Panc1 (cell line): ENCODE results near the gene PPP1R16B. TPM values are rescaled to one million over a fixed set of nuclear protein-coding genes. Genes with fewer than 3 reads are reported as not detected.

Experiments
- ATAC-seq: fragments of 200-7000 bp; cut with Tn5 transposase; 2 replicates; pipeline ENCODE4 v1.9.1; 2020; ENCODE audit warnings: mild to moderate bottlenecking, moderate library complexity
- BruUV-seq: library from RNA; stranded (reverse); fragments of 400-500 nt; replicated peaks from 2 replicates; lab custom pipeline; 2021; lab: Mats Ljungman, UMichigan
- CTCF ChIA-PET: fragments of 300-600 bp; sonication (Branson Sonifier 250); formaldehyde crosslinking; loops from one replicate; lab custom pipeline; 2022; ENCODE audit warnings: antibody characterized with exemption; lab: Charles Lee
- POLR2A ChIA-PET: fragments of 300-600 bp; sonication (Branson Sonifier 250); formaldehyde crosslinking; loops from one replicate; lab custom pipeline; 2022; ENCODE audit warnings: antibody characterized with exemption; lab: Charles Lee
- DNase-seq: peaks from one replicate; pipeline ENCODE4 v3.0.0-alpha.2; 2010; ENCODE audit warnings: low read depth, low spot score
- H3K27ac ChIP-seq: 2 replicates; pipeline ENCODE4 v1.5.1; 2011; ENCODE audit warnings: mild to moderate bottlenecking, low read length, inconsistent platforms
- H3K27me3 ChIP-seq: fragments of 200-500 bp; sonication (Bioruptor generic); 2 replicates; pipeline ENCODE4 v1.6.0; 2014; ENCODE audit warnings: low read length, inconsistent platforms; ENCODE audit not compliant: control insufficient read depth, insufficient read depth
- H3K36me3 ChIP-seq: fragments of 200-500 bp; sonication (Bioruptor generic); 2 replicates; pipeline ENCODE4 v1.5.1; 2014; ENCODE audit warnings: inconsistent platforms, mild to moderate bottlenecking, low read length, moderate library complexity; ENCODE audit not compliant: control insufficient read depth, insufficient read depth
- H3K4me1 ChIP-seq: 2 replicates; pipeline ENCODE4 v1.5.1; 2011; ENCODE audit warnings: inconsistent platforms, mild to moderate bottlenecking, low read length, moderate library complexity; ENCODE audit not compliant: control insufficient read depth, insufficient read depth
- H3K4me3 ChIP-seq, 2 experiments: 2 replicates each; pipeline ENCODE4 v1.5.1; 2011 to 2012; ENCODE audit warnings: low read depth in 2 of 2, low read length in 2 of 2, mild to moderate bottlenecking in 2 of 2, inconsistent platforms in 1 of 2, moderate library complexity in 1 of 2
- H3K9me3 ChIP-seq: fragments of 200-500 bp; sonication (Bioruptor generic); 2 replicates; pipeline ENCODE4 v1.5.1; 2014; ENCODE audit warnings: low read depth, mild to moderate bottlenecking, inconsistent platforms, low read length, moderate library complexity; ENCODE audit not compliant: control insufficient read depth, insufficient read depth
- POLR2AphosphoS5 ChIP-seq: IDR thresholded peaks from 2 replicates; pipeline ENCODE4 v1.6.1; 2012; ENCODE audit warnings: mild to moderate bottlenecking, low read depth, low read length, moderate library complexity
- SIN3A ChIP-seq: IDR thresholded peaks from 2 replicates; pipeline ENCODE4 v1.6.1; 2012; ENCODE audit warnings: low read depth, mild to moderate bottlenecking, low read length, moderate library complexity, borderline replicate concordance; ENCODE audit not compliant: insufficient read depth
- TCF7L2 ChIP-seq: IDR thresholded peaks from 2 replicates; pipeline ENCODE4 v1.6.1; 2011; ENCODE audit warnings: mild to moderate bottlenecking, low read depth, low read length, inconsistent platforms
- in situ Hi-C: cut with HindIII; loops from 2 replicates; pipeline ENCODE4 v1.10.0; 2016; ENCODE audit warnings: low sequenced_read_pairs, low pct_unique_long_range_greater_than_20kb
- intact Hi-C: fragments of 100-400 bp; cut with micrococcal nuclease; formaldehyde crosslinking; loops from one replicate; pipeline ENCODE4 v1.10.0; 2022; ENCODE audit not compliant: unreplicated experiment
- total RNA-seq: library from RNA; stranded (reverse); gene quantifications from one replicate; pipeline ENCODE4 v1.2.1, GENCODE V29; 2021; ENCODE audit not compliant: unreplicated experiment
- TF ChIP-seq, protein P1 (sequence below), 2 experiments: IDR thresholded peaks; 2 replicates each; pipeline ENCODE4 v1.6.1; 2011 to 2012; ENCODE audit warnings: low read depth in 2 of 2, control low read depth in 1 of 2, low read length in 1 of 2, mild to moderate bottlenecking in 1 of 2, moderate library complexity in 1 of 2; ENCODE audit not compliant: insufficient read depth in 1 of 2
- TF ChIP-seq, protein P2 (sequence below): fragments of 450-650 bp; IDR thresholded peaks from 2 replicates; pipeline ENCODE4 v1.5.1; 2017; ENCODE audit warnings: mild to moderate bottlenecking

The PPP1R16B gene
- total RNA-seq, 1 experiment from 2014 or later, result 0.92 TPM

DNA sequence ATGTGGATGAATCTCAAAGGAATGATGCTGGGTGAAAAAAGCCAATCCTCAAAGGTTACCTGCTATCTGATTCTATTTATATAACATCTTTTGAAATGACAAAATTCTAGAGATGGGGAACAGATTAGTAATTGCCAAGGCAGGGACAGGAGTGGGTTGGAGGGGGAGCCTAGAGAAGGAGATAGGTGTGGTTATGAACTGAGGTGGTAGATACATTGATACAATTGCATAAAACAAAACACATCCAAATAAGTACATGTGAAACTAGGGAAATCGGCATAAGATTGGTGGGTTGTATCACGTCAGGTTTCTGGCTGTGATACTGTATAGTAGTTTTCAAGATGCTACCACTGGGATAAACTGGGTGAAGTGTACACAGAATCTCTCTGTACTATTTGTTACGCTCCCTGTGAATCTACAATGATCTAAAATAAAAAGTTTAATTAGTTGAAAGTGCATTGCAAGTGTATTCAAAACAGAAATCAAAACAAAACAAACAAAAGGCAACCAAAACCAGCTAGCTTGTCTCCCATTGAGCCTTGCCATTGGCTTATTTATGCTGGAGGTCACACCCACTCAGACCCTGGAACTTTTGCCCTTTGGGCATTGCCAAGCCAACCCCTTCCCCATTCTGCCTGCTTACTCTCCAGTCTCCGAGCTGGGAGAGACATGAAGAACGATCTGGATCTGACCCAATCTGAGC, 27.8 kb downstream of the PPP1R16B start:
- in situ Hi-C loops, result no loop called here
- Histone ChIP-seq H3K9me3 (no peaks in the 10 kb centered on the region), H3K27ac (no peak overlapping the region), H3K4me3 (no peak overlapping the region), H3K4me1 (no peaks in the 10 kb centered on the region), H3K27me3 (peaks cover 2% of the 10 kb centered on the region), H3K36me3 (no peaks in the 10 kb centered on the region)
- no peak for ATAC-seq
- CTCF ChIA-PET, result no interaction called here
- BruUV-seq, result no TSS peak
- intact Hi-C loops, result no loop called here
- POLR2A ChIA-PET, result no interaction called here
- no peak for TF ChIP-seq POLR2AphosphoS5
- TF ChIP-seq, protein P1, sequence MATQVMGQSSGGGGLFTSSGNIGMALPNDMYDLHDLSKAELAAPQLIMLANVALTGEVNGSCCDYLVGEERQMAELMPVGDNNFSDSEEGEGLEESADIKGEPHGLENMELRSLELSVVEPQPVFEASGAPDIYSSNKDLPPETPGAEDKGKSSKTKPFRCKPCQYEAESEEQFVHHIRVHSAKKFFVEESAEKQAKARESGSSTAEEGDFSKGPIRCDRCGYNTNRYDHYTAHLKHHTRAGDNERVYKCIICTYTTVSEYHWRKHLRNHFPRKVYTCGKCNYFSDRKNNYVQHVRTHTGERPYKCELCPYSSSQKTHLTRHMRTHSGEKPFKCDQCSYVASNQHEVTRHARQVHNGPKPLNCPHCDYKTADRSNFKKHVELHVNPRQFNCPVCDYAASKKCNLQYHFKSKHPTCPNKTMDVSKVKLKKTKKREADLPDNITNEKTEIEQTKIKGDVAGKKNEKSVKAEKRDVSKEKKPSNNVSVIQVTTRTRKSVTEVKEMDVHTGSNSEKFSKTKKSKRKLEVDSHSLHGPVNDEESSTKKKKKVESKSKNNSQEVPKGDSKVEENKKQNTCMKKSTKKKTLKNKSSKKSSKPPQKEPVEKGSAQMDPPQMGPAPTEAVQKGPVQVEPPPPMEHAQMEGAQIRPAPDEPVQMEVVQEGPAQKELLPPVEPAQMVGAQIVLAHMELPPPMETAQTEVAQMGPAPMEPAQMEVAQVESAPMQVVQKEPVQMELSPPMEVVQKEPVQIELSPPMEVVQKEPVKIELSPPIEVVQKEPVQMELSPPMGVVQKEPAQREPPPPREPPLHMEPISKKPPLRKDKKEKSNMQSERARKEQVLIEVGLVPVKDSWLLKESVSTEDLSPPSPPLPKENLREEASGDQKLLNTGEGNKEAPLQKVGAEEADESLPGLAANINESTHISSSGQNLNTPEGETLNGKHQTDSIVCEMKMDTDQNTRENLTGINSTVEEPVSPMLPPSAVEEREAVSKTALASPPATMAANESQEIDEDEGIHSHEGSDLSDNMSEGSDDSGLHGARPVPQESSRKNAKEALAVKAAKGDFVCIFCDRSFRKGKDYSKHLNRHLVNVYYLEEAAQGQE (IDR thresholded peaks at IDR 0.05; ENCODE audit: insufficient read depth in 1 of 2, low read depth in 2 of 2, low read length in 1 of 2), result no peak
- no peak for TF ChIP-seq SIN3A
- TF ChIP-seq, protein P2, sequence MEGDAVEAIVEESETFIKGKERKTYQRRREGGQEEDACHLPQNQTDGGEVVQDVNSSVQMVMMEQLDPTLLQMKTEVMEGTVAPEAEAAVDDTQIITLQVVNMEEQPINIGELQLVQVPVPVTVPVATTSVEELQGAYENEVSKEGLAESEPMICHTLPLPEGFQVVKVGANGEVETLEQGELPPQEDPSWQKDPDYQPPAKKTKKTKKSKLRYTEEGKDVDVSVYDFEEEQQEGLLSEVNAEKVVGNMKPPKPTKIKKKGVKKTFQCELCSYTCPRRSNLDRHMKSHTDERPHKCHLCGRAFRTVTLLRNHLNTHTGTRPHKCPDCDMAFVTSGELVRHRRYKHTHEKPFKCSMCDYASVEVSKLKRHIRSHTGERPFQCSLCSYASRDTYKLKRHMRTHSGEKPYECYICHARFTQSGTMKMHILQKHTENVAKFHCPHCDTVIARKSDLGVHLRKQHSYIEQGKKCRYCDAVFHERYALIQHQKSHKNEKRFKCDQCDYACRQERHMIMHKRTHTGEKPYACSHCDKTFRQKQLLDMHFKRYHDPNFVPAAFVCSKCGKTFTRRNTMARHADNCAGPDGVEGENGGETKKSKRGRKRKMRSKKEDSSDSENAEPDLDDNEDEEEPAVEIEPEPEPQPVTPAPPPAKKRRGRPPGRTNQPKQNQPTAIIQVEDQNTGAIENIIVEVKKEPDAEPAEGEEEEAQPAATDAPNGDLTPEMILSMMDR, result no peak
- no peak for TF ChIP-seq TCF7L2
- no peak for DNase-seq

DNA sequence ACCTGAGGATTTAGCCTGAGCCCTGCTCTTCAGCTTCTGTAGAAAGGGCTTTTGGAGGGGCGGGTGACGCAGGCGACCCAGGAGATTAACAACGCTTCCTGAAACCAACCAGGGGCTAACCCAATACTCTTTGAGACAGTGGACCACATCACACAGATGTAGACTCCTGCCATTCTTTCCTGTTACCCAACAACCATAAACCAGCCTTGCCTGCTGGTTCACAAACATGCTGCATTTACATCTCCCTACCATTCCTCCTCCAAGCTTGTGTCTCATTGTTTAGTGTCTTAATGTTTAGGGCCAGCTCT, 28.3 kb downstream of the PPP1R16B start:
- DNase-seq (no peak), ATAC-seq (no peak)
- H3K27ac ChIP-seq, result no peak overlapping the region
- no peaks in the 10 kb centered on the region for H3K36me3 ChIP-seq
- CTCF ChIA-PET, result no interaction called here
- intact Hi-C loops (no loop called here), in situ Hi-C loops (no loop called here)
- no TSS peak for BruUV-seq
- H3K4me3 ChIP-seq, result no peak overlapping the region
- peaks cover 2% of the 10 kb centered on the region for H3K27me3 ChIP-seq
- H3K4me1 ChIP-seq, result no peaks in the 10 kb centered on the region
- TF ChIP-seq TCF7L2 (no peak), POLR2AphosphoS5 (no peak), SIN3A (no peak)
- TF ChIP-seq, protein P2, result no peak
- TF ChIP-seq, protein P1 (IDR thresholded peaks at IDR 0.05; ENCODE audit: insufficient read depth in 1 of 2, low read depth in 2 of 2, low read length in 1 of 2), result no peak
- POLR2A ChIA-PET, result no interaction called here
- no peaks in the 10 kb centered on the region for H3K9me3 ChIP-seq
